OCI-LY3 (cell line): ENCODE measurements around the gene MYL6B.

Experiments
- EZH2phosphoT487 ChIP-seq: fragments of 200-600 bp; shearing (Covaris generic); IDR thresholded peaks from 2 replicates; pipeline ENCODE4 v1.6.1; 2018; ENCODE audit warnings: antibody characterized with exemption, mixed run types, low read depth
- TF ChIP-seq, protein P1 (sequence below): fragments of 200-600, 300-600 bp; sonication (generic); IDR thresholded peaks from 2 replicates; pipeline ENCODE4 v1.5.1; 2014; ENCODE audit warnings: antibody characterized with exemption, low read length, low read depth

DNA sequence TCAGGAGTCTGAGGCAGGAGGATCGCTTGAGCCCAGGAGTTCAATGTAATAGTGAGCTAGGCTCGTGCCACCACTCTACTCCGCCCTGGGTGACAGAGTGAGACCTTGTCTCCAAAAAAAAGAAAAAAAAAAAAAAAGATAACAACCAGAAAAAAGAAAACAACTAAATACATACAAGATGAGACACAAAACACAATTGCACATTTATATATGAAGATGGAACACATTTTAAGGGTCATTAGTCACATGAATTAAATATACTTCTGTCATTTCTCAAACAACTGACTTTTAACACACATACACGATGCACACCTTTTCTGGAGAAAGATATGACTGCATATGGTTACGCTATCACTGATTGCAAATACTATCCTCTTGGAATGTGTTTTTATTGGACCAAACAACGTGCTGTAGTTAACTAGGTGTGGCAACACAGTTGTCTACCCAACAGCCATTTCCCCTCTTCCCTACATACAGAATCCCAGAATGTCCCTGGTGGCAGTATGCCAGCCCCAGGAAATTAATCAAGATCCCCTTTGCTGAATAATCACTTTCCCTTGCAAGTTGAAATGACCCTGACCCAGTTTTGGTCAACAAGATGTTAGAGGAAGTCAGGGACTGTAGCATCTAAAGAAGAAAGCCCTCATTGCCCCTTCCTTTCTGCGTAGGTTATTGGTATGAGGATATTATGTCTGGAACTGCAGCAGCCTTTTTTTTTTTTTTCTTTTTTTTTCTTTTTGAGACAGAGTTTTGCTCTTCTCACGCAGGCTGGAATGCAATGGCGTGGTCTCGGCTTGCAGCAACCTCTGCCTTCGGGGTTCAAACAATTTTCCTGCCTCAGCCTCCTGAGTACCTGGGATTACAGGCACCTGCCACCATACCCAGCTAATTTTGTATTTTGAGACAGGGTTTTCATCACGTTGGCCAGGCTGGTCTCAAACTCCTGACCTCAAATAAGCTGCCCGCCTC is 5.6 kb upstream of the MYL6B start:
- TF ChIP-seq, protein P1, sequence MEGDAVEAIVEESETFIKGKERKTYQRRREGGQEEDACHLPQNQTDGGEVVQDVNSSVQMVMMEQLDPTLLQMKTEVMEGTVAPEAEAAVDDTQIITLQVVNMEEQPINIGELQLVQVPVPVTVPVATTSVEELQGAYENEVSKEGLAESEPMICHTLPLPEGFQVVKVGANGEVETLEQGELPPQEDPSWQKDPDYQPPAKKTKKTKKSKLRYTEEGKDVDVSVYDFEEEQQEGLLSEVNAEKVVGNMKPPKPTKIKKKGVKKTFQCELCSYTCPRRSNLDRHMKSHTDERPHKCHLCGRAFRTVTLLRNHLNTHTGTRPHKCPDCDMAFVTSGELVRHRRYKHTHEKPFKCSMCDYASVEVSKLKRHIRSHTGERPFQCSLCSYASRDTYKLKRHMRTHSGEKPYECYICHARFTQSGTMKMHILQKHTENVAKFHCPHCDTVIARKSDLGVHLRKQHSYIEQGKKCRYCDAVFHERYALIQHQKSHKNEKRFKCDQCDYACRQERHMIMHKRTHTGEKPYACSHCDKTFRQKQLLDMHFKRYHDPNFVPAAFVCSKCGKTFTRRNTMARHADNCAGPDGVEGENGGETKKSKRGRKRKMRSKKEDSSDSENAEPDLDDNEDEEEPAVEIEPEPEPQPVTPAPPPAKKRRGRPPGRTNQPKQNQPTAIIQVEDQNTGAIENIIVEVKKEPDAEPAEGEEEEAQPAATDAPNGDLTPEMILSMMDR = no peak
- TF ChIP-seq EZH2phosphoT487 = no peak
